ENCODE data around the gene NECTIN1. TPM values are rescaled to one million over a fixed set of nuclear protein-coding genes. Genes with fewer than 3 reads are reported as not detected.

NECTIN1 gene
- total RNA-seq, 3 donors from 2014 or later = 19.6 to 48.9 (median 45.1) TPM

DNA sequence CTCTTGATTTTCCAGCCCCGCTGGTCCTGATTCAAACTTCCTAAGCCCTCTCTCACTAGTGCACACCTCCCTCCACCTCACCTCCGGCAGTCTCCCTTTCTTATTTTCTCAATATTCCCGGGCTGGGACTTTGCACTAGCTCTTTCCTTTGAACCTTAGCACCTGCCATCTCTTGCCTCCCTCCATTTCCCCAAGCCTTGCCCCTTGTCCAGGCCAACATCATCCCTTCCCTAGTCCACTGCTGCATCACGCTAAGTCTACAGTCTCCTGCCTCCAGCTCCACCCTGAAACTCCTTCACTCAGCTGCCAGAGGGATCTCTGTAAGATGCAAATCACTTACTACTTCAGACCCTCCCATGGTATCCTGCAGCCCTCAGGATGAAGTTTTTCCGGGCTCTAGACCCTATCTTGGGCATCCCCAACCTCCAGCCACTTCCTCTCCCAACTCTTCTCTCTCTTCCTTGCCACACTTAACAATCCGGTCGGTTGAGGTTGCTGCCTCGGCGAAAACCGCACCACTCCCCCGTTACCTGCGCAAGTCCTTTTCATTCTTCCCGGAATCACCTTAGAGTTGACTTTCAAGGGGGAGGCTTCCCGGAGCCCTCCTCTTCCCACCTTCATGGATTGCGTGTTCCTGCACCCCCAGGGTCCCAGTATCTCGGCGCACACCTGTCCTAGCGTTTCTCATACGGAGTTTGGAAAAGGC lies 42.7 kb downstream of the NECTIN1 start:
- DNase-seq (no peak), ATAC-seq (no peak)
- no peaks in the 10 kb centered on the region for H3K9me3 ChIP-seq
- no peak overlapping the region for H3K4me3 ChIP-seq
- TF ChIP-seq, protein P1, sequence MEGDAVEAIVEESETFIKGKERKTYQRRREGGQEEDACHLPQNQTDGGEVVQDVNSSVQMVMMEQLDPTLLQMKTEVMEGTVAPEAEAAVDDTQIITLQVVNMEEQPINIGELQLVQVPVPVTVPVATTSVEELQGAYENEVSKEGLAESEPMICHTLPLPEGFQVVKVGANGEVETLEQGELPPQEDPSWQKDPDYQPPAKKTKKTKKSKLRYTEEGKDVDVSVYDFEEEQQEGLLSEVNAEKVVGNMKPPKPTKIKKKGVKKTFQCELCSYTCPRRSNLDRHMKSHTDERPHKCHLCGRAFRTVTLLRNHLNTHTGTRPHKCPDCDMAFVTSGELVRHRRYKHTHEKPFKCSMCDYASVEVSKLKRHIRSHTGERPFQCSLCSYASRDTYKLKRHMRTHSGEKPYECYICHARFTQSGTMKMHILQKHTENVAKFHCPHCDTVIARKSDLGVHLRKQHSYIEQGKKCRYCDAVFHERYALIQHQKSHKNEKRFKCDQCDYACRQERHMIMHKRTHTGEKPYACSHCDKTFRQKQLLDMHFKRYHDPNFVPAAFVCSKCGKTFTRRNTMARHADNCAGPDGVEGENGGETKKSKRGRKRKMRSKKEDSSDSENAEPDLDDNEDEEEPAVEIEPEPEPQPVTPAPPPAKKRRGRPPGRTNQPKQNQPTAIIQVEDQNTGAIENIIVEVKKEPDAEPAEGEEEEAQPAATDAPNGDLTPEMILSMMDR (IDR thresholded peaks at IDR 0.05) = no peak
- intact Hi-C loops (cut with DNase I, micrococcal nuclease) = no loop called here
- H3K4me1 ChIP-seq (ENCODE audit: low read depth) = no peaks in the 10 kb centered on the region
- H3K36me3 ChIP-seq (ENCODE audit: low read depth) = no peaks in the 10 kb centered on the region

DNA sequence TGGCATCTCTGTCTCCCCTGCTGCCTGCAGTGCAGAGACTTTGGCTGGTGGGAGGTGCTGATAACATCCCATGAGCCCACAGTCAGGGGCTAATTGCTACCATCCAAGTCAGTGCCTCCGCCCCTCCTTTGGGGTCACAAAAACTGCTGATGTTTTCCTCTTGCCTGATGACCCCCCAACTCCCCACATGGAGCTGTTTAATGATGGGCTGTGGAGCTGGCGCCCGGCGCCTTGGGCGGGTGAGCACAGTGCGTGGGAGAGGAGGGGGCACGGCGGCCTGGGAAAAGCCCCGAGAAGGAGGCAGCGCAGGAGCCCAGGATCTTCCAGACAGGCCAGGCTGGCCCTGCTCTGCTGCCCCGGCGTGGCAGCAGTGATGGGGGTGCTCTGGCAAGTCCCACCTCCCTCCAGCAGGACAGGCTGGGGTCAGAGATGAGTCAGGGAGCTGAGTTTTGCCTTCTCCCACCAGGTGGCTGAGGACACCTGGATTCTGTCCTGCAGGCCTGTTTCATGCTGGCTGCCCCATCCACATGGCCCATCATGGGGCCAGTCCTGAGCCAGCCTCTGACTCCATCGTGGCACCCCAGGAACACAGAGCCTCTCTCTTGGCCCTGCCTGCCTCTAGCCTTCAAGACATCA lies 43.8 kb downstream of the NECTIN1 start:
- no peak for ATAC-seq
- no peaks in the 10 kb centered on the region for H3K36me3 ChIP-seq (ENCODE audit: low read depth)
- intact Hi-C loops (cut with DNase I, micrococcal nuclease) = no loop called here
- no peaks in the 10 kb centered on the region for H3K4me1 ChIP-seq (ENCODE audit: low read depth)
- no peaks in the 10 kb centered on the region for H3K9me3 ChIP-seq
- no peak for DNase-seq
- H3K4me3 ChIP-seq = no peak overlapping the region
- TF ChIP-seq, protein P1 (IDR thresholded peaks at IDR 0.05) = no peak

DNA sequence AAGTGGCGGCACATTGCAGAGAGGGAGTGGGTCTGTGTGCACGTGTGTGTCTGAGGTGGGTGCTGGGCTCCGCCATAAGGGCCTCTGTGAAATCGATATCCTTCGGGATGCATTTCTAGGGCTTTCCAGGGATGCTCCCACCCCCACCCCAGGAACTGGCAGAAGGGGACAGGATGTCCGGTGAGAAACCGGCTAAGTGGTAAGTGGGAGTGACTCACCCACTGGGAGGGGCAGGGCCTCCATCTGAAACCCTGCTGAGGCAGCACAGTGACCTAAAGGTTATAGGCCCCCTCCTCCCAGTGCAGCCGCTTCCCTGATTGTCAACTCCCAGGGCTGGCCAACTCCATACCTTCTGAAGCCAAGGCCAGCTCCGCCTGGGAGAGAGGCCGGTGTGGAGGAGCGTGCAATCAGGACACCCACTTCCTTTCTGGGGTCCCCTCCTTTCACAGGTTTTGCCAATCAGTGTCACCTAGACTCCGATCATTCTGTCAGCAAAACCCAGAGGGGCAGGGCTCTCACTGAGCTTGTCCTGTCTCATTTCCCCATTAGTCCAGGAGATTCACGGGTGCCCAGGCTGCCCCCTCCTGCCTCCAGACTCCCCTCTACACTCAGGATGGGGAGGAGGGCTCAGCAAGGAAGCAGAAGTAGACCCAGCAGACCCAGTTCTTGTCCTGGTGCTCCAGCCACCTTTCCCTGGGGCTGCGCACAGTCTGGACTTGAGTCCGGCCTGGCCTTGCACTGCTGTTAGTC lies 44.5 kb downstream of the NECTIN1 start:
- no peak overlapping the region for H3K4me3 ChIP-seq
- TF ChIP-seq, protein P1 (IDR thresholded peaks at IDR 0.05) = no peak
- ATAC-seq = peak; percentile 29
- H3K4me1 ChIP-seq (ENCODE audit: low read depth) = no peaks in the 10 kb centered on the region
- no peak for DNase-seq
- H3K36me3 ChIP-seq (ENCODE audit: low read depth) = no peaks in the 10 kb centered on the region
- intact Hi-C loops (cut with DNase I, micrococcal nuclease) = no loop called here
- no peaks in the 10 kb centered on the region for H3K9me3 ChIP-seq

DNA sequence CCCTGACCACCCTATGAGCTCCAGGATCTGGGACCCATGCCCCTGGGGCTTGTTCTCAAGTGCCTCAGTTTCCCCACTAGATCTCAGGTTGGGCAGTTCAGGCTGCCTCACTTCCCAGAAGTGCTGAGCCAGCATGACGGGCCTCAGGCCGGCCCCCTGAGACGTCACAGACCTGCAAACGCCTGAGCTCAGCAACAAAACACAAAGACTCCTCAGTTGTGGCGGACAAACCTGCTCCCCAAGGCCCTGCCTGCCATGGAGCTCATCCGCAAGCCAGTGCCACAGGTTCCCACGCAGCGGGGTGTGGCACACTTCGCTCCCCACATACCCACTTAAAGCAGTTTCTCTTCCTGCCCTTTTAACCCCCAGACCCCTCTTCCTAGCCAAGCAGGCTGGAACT lies 45.2 kb downstream of the NECTIN1 start:
- ATAC-seq (no peak), DNase-seq (no peak)
- intact Hi-C loops (cut with DNase I, micrococcal nuclease) = no loop called here
- Histone ChIP-seq H3K36me3 (ENCODE audit: low read depth) (no peaks in the 10 kb centered on the region), H3K4me1 (ENCODE audit: low read depth) (no peaks in the 10 kb centered on the region), H3K9me3 (no peaks in the 10 kb centered on the region), H3K4me3 (no peak overlapping the region)
- TF ChIP-seq, protein P1 (IDR thresholded peaks at IDR 0.05) = no peak

DNA sequence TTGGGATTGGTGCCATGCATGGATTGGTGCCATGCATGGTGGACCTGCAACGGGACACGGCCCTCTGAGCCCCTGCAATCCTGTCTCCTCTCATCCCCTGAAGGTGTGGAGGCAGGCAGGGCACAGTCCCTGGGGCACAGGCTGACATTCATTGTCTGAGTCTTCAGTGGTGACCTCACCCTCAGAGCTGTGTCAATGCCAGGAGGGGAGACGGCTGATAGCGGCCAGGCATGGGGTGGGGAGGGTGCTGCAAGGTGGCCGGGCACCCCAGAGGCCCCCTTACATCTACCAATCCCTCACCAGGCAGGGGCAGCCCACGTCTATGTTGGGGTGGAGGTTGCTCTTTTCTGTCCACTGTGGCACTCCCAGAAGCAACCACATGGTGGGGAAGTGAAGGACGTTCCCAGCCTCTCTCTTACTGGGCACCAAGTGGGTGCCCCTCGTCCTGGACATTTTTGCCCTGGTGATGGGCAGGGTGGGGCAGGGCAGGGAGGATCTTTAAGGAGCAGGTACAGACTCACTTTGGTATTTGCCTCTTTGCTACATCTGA lies 47.6 kb downstream of the NECTIN1 start:
- Histone ChIP-seq H3K9me3 (no peaks in the 10 kb centered on the region), H3K4me1 (ENCODE audit: low read depth) (no peaks in the 10 kb centered on the region), H3K4me3 (no peak overlapping the region), H3K36me3 (ENCODE audit: low read depth) (no peaks in the 10 kb centered on the region)
- no peak for DNase-seq
- intact Hi-C loops (cut with DNase I, micrococcal nuclease) = no loop called here
- peak; percentile 16 for ATAC-seq
- TF ChIP-seq, protein P1 (IDR thresholded peaks at IDR 0.05) = no peak
